A673 (cell line): ENCODE data around the gene SLC25A1.

Source experiments
- EZH2 ChIP-seq: fragments of 200-600 bp; sonication (generic); IDR thresholded peaks from 2 replicates; pipeline ENCODE4 v1.6.1; 2017; ENCODE audit warnings: borderline replicate concordance, low read depth, mild to moderate bottlenecking, mixed read lengths, antibody characterized with exemption, low read length; ENCODE audit not compliant: poor library complexity, severe bottlenecking
- TF ChIP-seq, protein P1 (sequence below): fragments of 300-800, 200-600 bp; sonication (generic); conservative IDR thresholded peaks from 2 replicates; pipeline ENCODE4 v1.5.1; 2017; ENCODE audit warnings: low read depth, mild to moderate bottlenecking, antibody characterized with exemption, low read length, moderate library complexity, mixed read lengths

- TF ChIP-seq EZH2 = no peak
- TF ChIP-seq, protein P1, sequence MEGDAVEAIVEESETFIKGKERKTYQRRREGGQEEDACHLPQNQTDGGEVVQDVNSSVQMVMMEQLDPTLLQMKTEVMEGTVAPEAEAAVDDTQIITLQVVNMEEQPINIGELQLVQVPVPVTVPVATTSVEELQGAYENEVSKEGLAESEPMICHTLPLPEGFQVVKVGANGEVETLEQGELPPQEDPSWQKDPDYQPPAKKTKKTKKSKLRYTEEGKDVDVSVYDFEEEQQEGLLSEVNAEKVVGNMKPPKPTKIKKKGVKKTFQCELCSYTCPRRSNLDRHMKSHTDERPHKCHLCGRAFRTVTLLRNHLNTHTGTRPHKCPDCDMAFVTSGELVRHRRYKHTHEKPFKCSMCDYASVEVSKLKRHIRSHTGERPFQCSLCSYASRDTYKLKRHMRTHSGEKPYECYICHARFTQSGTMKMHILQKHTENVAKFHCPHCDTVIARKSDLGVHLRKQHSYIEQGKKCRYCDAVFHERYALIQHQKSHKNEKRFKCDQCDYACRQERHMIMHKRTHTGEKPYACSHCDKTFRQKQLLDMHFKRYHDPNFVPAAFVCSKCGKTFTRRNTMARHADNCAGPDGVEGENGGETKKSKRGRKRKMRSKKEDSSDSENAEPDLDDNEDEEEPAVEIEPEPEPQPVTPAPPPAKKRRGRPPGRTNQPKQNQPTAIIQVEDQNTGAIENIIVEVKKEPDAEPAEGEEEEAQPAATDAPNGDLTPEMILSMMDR = no peak
These were observed 51.1 kb downstream of the SLC25A1 start for GRCh38 chr22:19127329-19128008.
